ENCODE measurements around the gene CCDC186. TPM values are rescaled to one million over a fixed set of nuclear protein-coding genes. Genes with fewer than 3 reads are reported as not detected.

CCDC186 gene
- polyA plus RNA-seq, 1 donor from 2014 or later: 24.2 TPM

GRCh38 chr10:114168450-114169009, 5.5 kb downstream of the CCDC186 start:
- H3K27me3 ChIP-seq (ENCODE audit: insufficient read depth, low read depth, low read length): no peaks in the 10 kb centered on the region
- no peaks in the 10 kb centered on the region for H4K20me1 ChIP-seq (ENCODE audit: insufficient read depth)
- H3K9ac ChIP-seq (ENCODE audit: low read length): no peak overlapping the region
- no peak overlapping the region for H2AFZ ChIP-seq (ENCODE audit: low read depth, low read length)
- H3K79me2 ChIP-seq (replicated peaks; ENCODE audit: insufficient read depth, low read length): peaks cover 32% of the 10 kb centered on the region
- no peak overlapping the region for H3K4me3 ChIP-seq (ENCODE audit: low read length)
- H3K36me3 ChIP-seq (ENCODE audit: insufficient read depth, low read length): no peaks in the 10 kb centered on the region
- no peak for TF ChIP-seq EP300 (conservative IDR thresholded peaks at IDR 0.05; ENCODE audit: poor library complexity, severe bottlenecking)
- TF ChIP-seq RAD21 (conservative IDR thresholded peaks at IDR 0.05): no peak
- no peak for TF ChIP-seq REST (IDR thresholded peaks at IDR 0.05; ENCODE audit: borderline replicate concordance)
- TF ChIP-seq POLR2AphosphoS5 (IDR thresholded peaks at IDR 0.05): no peak
- no peak for TF ChIP-seq EZH2 (IDR thresholded peaks at IDR 0.05; ENCODE audit: borderline replicate concordance, insufficient read depth, low read length, poor library complexity, severe bottlenecking)
- TF ChIP-seq CTCF (IDR thresholded peaks at IDR 0.05; ENCODE audit: poor library complexity, severe bottlenecking): no peak
- TF ChIP-seq SMC3 (conservative IDR thresholded peaks at IDR 0.05; ENCODE audit: poor library complexity): no peak
- no peak for TF ChIP-seq MXI1 (conservative IDR thresholded peaks at IDR 0.05; ENCODE audit: poor library complexity, severe bottlenecking)
- TF ChIP-seq TAF1 (IDR thresholded peaks at IDR 0.05; ENCODE audit: low read depth): no peak
- no peaks in the 10 kb centered on the region for H3K9me2 ChIP-seq (ENCODE audit: insufficient read depth, low read length)
- no peaks in the 10 kb centered on the region for H3F3A ChIP-seq (ENCODE audit: insufficient read depth, low read length, poor library complexity, severe bottlenecking)
- H3K9me3 ChIP-seq (ENCODE audit: low read length): no peaks in the 10 kb centered on the region
- H3K27ac ChIP-seq (ENCODE audit: low read length): no peak overlapping the region
- H3K4me2 ChIP-seq (ENCODE audit: low read length): no peak overlapping the region

- H3K27ac ChIP-seq (ENCODE audit: low read length): no peak overlapping the region
- no peaks in the 10 kb centered on the region for H3F3A ChIP-seq (ENCODE audit: insufficient read depth, low read length, poor library complexity, severe bottlenecking)
- H3K9ac ChIP-seq (ENCODE audit: low read length): no peak overlapping the region
- H2AFZ ChIP-seq (ENCODE audit: low read depth, low read length): no peak overlapping the region
- no peaks in the 10 kb centered on the region for H3K9me3 ChIP-seq (ENCODE audit: low read length)
- no peaks in the 10 kb centered on the region for H4K20me1 ChIP-seq (ENCODE audit: insufficient read depth)
- no peaks in the 10 kb centered on the region for H3K27me3 ChIP-seq (ENCODE audit: insufficient read depth, low read depth, low read length)
- no peak for TF ChIP-seq CTCF (IDR thresholded peaks at IDR 0.05; ENCODE audit: poor library complexity, severe bottlenecking)
- TF ChIP-seq REST (IDR thresholded peaks at IDR 0.05; ENCODE audit: borderline replicate concordance): no peak
- TF ChIP-seq MXI1 (conservative IDR thresholded peaks at IDR 0.05; ENCODE audit: poor library complexity, severe bottlenecking): no peak
- no peak for TF ChIP-seq POLR2AphosphoS5 (IDR thresholded peaks at IDR 0.05)
- TF ChIP-seq RAD21 (conservative IDR thresholded peaks at IDR 0.05): no peak
- no peak for TF ChIP-seq SMC3 (conservative IDR thresholded peaks at IDR 0.05; ENCODE audit: poor library complexity)
- no peak for TF ChIP-seq EZH2 (IDR thresholded peaks at IDR 0.05; ENCODE audit: borderline replicate concordance, insufficient read depth, low read length, poor library complexity, severe bottlenecking)
- TF ChIP-seq EP300 (conservative IDR thresholded peaks at IDR 0.05; ENCODE audit: poor library complexity, severe bottlenecking): no peak
- H3K4me3 ChIP-seq (ENCODE audit: low read length): no peak overlapping the region
- peaks cover 28% of the 10 kb centered on the region for H3K79me2 ChIP-seq (replicated peaks; ENCODE audit: insufficient read depth, low read length)
- no peaks in the 10 kb centered on the region for H3K9me2 ChIP-seq (ENCODE audit: insufficient read depth, low read length)
- no peaks in the 10 kb centered on the region for H3K36me3 ChIP-seq (ENCODE audit: insufficient read depth, low read length)
- H3K4me2 ChIP-seq (ENCODE audit: low read length): no peak overlapping the region
Measured at GRCh38 chr10:114167985-114168384, 6.0 kb downstream of the CCDC186 start.
